ENCODE data around the gene DNM3.

Gene DNM3

DNA sequence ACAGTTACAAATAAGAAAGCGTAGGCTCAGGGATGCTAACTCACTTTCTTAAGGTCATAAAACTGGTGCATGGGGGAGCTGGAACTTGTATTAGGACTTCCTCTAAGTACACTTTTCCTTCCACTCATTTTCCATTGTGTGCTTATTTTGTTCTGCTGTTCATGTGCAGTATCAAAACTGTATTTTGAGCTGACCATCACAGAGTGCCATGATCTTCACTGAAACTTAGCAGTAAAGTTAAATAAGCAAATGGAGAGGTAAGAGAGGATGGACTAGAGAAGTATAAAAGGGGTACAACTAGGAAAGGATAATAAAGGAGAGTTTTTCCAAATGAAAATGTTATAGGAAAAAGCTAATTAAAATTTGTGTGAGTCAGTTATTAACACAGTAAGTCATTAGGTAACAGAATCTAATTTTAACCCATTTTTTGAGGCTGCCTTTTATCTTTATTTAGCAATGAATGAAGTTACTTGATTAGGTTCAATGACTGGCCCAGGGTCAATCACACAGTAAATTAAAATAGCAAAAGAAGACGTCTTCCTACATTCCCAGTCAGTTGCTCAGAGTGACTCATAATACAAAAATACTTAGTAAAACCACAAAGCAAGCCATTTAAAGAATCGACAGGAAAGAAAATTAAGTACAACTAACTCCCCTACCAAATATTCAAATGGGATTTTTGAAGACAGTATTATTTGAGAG is 413.4 kb downstream of the DNM3 start:
- DNase-seq = no peak

DNA sequence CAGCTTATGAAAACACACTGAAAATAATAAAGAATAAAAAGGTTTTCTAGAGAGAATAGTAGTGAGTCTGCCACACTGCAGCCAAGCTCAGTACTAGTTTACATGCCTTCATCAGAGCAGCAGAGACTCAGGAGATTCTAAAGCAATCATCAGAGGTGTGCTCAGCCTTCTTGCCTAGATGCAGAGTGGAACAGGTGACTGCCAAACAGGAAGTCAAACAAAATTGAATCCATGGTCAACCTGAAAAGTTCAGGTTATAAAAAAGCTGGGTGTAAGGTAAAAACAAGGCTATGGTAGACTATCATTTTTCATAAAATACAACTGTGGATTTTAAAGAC is 413.9 kb downstream of the DNM3 start:
- DNase-seq = no peak

GRCh38 chr1:172265905-172266304 is 424.6 kb downstream of the DNM3 start:
- no peak for DNase-seq

GRCh38 chr1:172266528-172267174 is 425.4 kb downstream of the DNM3 start:
- DNase-seq = no peak

DNA sequence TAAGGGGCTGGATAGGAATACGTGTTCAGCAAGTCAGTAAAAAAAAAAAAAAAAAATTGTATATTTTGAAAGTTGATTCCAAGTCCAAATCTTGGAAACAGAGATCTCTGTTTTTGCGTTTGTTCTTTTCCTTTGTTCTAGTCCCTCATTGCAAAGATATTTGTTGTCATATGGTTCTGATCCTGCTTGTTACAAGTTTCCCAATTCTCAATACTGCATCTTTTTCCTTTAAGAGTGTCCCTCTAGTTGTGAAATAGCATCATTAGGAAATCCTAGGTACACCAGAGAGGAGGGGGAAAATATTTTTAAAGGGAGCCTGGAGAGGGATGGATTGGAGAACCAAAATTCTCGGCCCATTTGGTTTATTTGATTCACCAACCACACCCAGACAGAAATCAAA is 426.9 kb downstream of the DNM3 start:
- no peak for DNase-seq

GRCh38 chr1:172269084-172269483 is 427.8 kb downstream of the DNM3 start:
- DNase-seq = no peak

DNA sequence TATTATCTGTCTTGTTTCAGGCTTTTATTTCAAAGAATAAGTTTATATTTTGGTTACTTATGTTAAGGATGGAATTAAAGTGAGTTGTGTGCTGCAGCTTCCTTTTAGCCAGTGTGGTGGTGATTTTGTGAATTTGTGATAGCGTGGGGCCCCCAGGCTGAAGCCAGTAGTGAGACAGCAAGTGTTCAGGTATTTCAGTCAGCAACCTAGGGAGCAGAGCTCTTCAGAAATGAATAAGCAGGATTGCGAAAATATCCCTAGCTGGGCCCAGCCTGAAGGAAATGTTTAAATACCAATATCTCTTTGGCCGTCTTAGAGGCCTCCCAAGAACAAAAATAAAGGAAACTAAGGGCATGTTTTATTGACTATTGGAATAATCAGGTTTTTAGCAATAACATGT is 428.3 kb downstream of the DNM3 start:
- DNase-seq = no peak

DNA sequence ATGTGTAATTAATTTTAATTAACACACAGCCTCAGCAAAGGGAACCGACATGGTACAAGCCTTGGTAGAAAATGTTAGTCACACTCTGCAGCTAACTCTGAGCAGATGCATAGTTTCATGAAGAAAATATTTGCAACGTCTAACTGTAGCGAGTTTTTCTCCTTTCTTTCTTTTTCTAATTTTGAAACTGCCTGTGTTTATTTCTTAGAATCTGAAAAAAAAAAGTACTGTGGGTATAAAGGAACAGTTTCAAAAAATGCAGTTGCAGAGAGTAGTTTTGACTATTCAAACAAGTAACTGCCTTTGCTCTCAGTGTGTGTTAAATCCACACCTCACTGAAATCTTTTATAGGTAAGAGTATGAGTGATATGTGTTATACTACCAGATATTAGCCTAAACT is 429.3 kb downstream of the DNM3 start:
- DNase-seq = no peak

- no peak for DNase-seq
Measured at GRCh38 chr1:172272087-172272486, 430.8 kb downstream of the DNM3 start.

GRCh38 chr1:172273647-172274396 is 432.5 kb downstream of the DNM3 start:
- no peak for DNase-seq

GRCh38 chr1:172275478-172275877 is 434.2 kb downstream of the DNM3 start:
- DNase-seq = no peak

DNA sequence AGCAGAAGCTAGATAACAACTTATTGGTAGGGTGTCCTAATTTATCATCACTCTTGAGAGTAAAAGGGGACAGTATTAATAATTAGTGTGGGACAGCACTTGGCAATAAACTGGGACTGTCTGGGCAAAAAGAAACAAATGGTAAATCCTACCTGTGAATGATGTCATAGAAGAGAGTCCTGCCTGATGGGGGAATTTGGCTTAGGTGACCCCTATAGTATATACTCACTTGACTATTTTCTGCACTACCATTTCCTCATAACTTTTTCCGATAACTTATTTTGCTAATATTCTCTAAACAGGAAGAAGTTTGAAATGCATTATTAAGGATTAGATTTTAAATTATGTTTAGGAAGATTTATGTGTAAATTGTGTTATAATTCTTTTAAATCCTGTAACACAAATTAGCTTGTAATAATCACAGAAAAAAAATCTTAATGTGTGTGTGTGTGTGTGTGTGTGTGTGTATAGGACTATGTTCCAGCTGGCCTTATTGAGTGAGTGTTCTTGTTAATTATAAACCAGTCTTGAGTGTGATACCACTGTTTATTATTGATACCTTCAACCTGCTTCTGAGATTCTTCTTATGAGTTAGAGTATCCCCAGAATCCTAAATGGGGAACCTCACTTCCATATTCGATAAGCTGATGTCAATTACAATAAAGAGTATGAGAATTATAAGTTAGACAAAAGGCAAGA is 435.0 kb downstream of the DNM3 start:
- DNase-seq = no peak

DNA sequence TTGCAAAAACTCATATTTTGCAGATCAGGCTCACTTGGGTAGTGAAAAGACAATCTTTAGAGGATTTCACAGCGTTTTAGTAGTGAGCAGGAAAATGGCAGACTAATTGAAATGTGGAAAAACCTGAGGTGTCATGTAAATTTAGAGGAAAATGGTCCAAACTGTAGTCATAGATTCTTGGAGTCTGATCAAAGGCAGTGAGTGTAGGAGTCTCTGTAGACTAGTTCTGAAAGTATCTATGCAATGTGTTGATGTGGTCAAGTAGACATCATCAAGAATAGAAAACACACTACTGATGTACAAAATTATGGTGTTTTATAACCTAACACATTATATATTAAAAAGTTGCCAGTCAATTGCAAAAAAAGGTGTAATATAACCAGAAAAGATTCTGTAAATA is 436.0 kb downstream of the DNM3 start:
- no peak for DNase-seq

- DNase-seq = no peak
Measured at GRCh38 chr1:172277989-172278388, 436.7 kb downstream of the DNM3 start.

DNA sequence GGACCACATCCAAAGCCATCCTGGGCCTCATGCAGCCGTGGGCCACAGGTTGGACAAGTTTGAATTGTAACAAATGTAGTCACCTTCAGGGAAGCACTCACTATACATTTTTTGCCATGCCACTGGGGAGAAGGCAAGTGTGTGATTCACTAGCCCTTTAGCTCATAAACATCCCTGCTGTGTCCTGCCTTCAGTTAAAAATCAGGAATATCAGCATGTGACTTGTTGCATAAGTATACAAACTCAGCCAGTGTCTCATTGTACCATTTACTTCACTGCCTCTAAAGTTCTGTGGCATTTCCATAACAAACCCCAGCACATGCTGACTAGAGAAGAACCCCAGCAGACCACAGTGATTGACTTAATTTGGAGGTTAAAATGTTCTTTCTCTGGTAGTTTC is 437.2 kb downstream of the DNM3 start:
- DNase-seq = no peak

DNA sequence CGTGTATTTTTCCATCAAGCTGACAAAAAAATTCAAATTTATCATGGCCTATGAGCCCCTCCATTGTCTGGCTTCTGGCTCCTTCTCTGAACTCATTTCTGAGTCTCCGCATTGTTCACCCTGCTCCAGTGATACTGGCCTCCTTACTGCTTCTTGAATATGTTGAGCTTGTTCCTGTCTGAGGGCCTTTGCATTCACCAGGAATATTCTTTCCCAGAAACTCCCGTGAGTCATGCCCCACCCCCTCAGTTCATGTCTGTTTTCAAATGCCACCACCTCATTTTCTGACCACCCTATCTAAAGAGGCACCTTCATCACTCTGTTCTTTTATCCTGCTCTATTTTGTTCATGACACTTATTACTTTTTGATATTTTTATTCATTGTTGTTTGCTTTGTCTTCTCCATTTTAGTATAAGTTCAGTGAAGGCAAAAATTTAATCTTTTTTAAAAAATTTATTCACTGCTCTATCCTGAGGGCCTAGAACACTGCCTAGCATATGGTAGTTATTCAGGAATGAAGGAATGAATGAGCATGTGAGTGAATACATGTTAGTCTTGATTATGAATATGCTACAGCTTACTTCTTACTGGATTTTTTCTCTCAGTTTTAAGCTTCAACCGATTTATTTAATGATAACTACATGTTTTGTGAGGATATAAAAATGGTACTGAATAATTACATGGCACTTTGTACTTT is 438.8 kb downstream of the DNM3 start:
- no peak for DNase-seq

- DNase-seq = no peak
Measured at GRCh38 chr1:172283766-172284165, 442.5 kb downstream of the DNM3 start.

GRCh38 chr1:172286629-172287076 is 445.4 kb downstream of the DNM3 start:
- DNase-seq = no peak

GRCh38 chr1:172287208-172287607 is 445.9 kb downstream of the DNM3 start:
- no peak for DNase-seq

DNA sequence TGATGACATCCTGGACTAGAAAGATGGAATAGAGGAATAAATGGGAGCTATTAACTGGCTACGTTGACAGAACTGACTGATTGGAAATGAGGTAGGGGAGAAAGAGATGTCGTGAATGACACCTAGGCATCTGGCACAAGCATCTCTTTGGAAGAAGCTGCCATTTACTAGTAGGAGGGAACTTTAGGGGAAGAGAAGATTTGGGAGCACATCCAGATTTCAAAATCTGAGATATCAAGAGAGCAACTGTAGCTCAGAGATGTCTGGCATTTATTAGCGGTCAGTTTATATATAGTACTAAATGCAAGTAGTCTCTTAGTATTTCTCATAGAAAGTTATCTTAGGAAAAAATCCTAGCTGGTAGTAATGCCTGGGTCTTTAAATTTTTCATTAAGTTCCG is 447.3 kb downstream of the DNM3 start:
- DNase-seq = no peak

DNA sequence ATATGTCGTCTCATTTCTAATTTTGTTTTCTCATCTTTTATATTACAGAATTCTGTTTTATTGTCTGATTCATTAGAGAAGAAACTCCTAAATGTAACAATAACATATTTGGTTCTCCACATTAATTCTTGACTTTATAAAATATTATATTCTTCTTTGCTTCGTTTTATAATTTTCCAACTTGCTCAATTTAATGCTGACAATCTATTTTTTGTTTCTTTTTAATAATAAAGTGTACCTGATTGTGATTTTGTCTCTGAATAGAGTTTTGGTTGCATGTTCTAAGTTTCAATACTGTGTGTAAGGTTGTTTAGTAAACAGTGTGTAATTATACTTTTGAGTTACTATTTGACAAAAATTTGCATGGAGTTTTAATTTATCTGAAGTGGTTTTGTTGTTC is 448.1 kb downstream of the DNM3 start:
- DNase-seq = no peak

GRCh38 chr1:172292840-172293239 is 451.5 kb downstream of the DNM3 start:
- no peak for DNase-seq

- DNase-seq = no peak
Measured at GRCh38 chr1:172293429-172293828, 452.1 kb downstream of the DNM3 start.

Measured in AML-193 (cell line).